22Rv1 (cell line): Measurements from ENCODE around the gene ATP1B2.

Experiments
- H3K27ac ChIP-seq: fragments of 450-650 bp; 2 replicates; pipeline ENCODE4 v1.5.1; 2017
- ZFX ChIP-seq: fragments of 450-650 bp; IDR thresholded peaks from 2 replicates; pipeline ENCODE4 v1.6.1; 2017; ENCODE audit warnings: antibody characterized with exemption, borderline replicate concordance
- TF ChIP-seq, protein P1 (sequence below): fragments of 450-650 bp; IDR thresholded peaks from 2 replicates; pipeline ENCODE4 v1.5.1; 2017; ENCODE audit warnings: mild to moderate bottlenecking

ATP1B2 gene

DNA sequence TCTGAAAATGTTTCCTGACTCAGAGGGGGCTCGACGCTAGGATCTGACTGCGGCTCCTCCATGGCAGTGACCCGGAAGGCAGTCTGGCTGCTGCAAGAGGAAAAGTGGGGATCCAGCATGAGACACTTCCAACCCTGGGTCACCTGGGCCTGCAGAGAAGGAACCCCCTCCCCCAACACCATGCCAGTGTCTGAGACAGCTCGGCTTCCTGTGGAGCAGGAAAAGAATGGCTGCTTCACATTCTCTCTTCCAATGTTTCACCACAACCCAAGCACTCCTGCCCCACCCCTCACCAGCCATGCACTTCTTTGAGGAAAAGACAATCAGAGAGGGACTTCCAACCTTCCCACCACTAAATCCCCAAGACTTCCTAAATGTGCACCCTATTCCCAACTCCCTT, 25.8 kb downstream of the ATP1B2 start:
- H3K27ac ChIP-seq = no peak overlapping the region

GRCh38 chr17:7677388-7678067, 26.8 kb downstream of the ATP1B2 start:
- TF ChIP-seq ZFX = no peak
- TF ChIP-seq, protein P1, sequence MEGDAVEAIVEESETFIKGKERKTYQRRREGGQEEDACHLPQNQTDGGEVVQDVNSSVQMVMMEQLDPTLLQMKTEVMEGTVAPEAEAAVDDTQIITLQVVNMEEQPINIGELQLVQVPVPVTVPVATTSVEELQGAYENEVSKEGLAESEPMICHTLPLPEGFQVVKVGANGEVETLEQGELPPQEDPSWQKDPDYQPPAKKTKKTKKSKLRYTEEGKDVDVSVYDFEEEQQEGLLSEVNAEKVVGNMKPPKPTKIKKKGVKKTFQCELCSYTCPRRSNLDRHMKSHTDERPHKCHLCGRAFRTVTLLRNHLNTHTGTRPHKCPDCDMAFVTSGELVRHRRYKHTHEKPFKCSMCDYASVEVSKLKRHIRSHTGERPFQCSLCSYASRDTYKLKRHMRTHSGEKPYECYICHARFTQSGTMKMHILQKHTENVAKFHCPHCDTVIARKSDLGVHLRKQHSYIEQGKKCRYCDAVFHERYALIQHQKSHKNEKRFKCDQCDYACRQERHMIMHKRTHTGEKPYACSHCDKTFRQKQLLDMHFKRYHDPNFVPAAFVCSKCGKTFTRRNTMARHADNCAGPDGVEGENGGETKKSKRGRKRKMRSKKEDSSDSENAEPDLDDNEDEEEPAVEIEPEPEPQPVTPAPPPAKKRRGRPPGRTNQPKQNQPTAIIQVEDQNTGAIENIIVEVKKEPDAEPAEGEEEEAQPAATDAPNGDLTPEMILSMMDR = no peak
- 0 out of 2 replicates have a peak overlapping the region, but pooled peaks have one; percentile 7 for H3K27ac ChIP-seq

More for the DNA sequence above, 25.8 kb downstream of the ATP1B2 start:
- TF ChIP-seq, protein P1 = no peak
- TF ChIP-seq ZFX = no peak

- no peak for TF ChIP-seq ZFX
- TF ChIP-seq, protein P1 = no peak
- H3K27ac ChIP-seq = peak overlapping the region; percentile 96
Measured at GRCh38 chr17:7684851-7685532, 34.3 kb downstream of the ATP1B2 start.

GRCh38 chr17:7685533-7686221, 35.0 kb downstream of the ATP1B2 start:
- TF ChIP-seq ZFX = no peak
- TF ChIP-seq, protein P1 = no peak
- peak overlapping the region; percentile 96 for H3K27ac ChIP-seq

DNA sequence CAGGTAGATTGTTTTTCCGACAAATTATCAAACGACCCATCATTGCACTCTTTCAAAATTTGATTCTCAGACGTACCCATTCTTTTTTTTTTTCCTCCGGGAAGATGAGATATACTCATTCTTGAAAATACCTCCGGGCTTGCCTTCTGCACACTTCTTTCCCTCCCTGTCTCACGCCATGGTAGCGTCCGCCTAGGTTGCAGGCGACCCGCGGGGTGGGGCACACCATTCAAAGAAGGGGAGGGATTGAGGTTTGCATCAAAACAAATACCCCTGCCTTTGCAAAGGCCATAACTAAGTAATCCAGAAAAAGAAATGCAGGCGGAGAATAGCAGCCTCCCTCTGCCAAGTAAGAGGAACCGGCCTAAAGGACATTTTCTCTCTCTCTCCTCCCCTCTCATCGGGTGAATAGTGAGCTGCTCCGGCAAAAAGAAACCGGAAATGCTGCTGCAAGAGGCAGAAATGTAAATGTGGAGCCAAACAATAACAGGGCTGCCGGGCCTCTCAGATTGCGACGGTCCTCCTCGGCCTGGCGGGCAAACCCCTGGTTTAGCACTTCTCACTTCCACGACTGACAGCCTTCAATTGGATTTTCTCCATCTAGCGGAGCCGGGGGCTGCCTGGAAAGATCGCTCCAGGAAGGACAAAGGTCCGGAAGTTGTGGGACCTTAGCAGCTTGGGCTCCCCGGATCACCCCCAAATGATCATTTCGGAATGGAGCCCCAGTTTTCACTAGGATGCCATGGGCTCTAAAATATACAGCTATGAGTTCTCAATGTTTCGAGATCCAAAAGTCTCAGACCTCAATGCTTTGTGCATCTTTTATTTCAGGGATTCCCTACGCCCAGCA, 35.7 kb downstream of the ATP1B2 start:
- H3K27ac ChIP-seq = peak overlapping the region; percentile 96
- no peak for TF ChIP-seq ZFX
- TF ChIP-seq, protein P1 = no peak

DNA sequence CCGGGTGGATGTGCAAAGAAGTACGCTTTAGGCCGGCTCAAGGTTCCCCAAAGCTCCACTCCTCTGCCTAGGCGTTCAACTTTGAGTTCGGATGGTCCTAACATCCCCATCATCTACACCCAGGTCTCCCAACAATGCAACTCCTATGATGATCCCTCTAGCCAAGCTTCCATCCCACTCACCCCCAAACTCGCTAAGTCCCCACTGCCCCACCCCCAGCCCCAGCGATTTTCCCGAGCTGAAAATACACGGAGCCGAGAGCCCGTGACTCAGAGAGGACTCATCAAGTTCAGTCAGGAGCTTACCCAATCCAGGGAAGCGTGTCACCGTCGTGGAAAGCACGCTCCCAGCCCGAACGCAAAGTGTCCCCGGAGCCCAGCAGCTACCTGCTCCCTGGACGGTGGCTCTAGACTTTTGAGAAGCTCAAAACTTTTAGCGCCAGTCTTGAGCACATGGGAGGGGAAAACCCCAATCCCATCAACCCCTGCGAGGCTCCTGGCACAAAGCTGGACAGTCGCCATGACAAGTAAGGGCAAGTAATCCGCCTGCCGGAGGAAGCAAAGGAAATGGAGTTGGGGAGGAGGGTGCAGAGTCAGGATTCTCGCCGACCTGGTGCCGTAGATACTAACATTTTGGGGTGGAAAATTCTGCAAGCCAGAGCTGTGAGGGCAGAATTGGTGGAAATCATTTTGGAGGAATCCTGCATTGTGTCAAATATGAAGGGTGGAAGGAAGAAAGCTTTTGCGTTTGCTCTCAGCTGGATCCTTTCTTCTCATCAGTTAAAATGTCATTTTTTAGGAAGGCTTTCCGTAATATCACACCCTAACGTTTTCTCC, 36.6 kb downstream of the ATP1B2 start, which contains the start of gene TP53:
TP53 (minus strand) TSS at position 419 of the 836 bp plus-strand sequence. CDS start 10,896 bp downstream, outside the sequence.
- peak within 1 kb of the TSS; percentile 96 for H3K27ac ChIP-seq
- TF ChIP-seq, protein P1 = no peak
- TF ChIP-seq ZFX = no peak
